OCI-LY1 (cell line): ENCODE measurements around the gene LRMDA.
A peak's percentile ranks its signal among the peaks of the same experiment; 100 is the strongest.

Experiments used
- H2AFZ ChIP-seq: fragments of 200-600 bp; sonication (generic), shearing (Covaris generic); 2 replicates; pipeline ENCODE4 v1.6.0; 2014; ENCODE audit warnings: antibody characterized with exemption, mild to moderate bottlenecking, low read length
- H3F3A ChIP-seq: fragments of 200-600 bp; sonication (generic), shearing (Covaris generic); 2 replicates; pipeline ENCODE4 v1.6.0; 2014; ENCODE audit warnings: mild to moderate bottlenecking, antibody characterized with exemption, low read length, moderate library complexity; ENCODE audit not compliant: insufficient read depth
- H3K27ac ChIP-seq: fragments of 200-600 bp; sonication (generic); 2 replicates; pipeline ENCODE4 v1.5.1; 2014; ENCODE audit warnings: low read length, mixed run types, mild to moderate bottlenecking, low read depth; ENCODE audit not compliant: poor library complexity, severe bottlenecking
- H3K27me3 ChIP-seq: fragments of 200-600 bp; sonication (generic); 2 replicates; pipeline ENCODE4 v1.6.0; 2014; ENCODE audit warnings: antibody characterized with exemption, mild to moderate bottlenecking, low read length, moderate library complexity; ENCODE audit not compliant: insufficient read depth
- H3K36me3 ChIP-seq: fragments of 200-600 bp; sonication (generic); 2 replicates; pipeline ENCODE4 v1.6.1; 2014; ENCODE audit warnings: mild to moderate bottlenecking, antibody characterized with exemption, low read length, moderate library complexity, mixed read lengths; ENCODE audit not compliant: insufficient read depth
- H3K4me1 ChIP-seq: fragments of 200-600 bp; sonication (generic); 2 replicates; pipeline ENCODE4 v1.5.1; 2014; ENCODE audit warnings: mild to moderate bottlenecking, low read length, moderate library complexity; ENCODE audit not compliant: insufficient read depth, severe bottlenecking
- H3K4me2 ChIP-seq: fragments of 200-600 bp; sonication (generic), shearing (Covaris generic); 2 replicates; pipeline ENCODE4 v1.6.1; 2014; ENCODE audit warnings: low read length
- H3K4me3 ChIP-seq: fragments of 200-600 bp; sonication (generic); 2 replicates; pipeline ENCODE4 v1.5.1; 2014; ENCODE audit warnings: low read length, low read depth, mild to moderate bottlenecking, mixed read lengths; ENCODE audit not compliant: poor library complexity, severe bottlenecking
- H3K79me2 ChIP-seq: fragments of 200-600 bp; shearing (Covaris generic); 2 replicates; pipeline ENCODE4 v1.6.1; 2016; ENCODE audit warnings: mixed run types, low read length, mixed read lengths; ENCODE audit not compliant: insufficient read depth
- H3K9ac ChIP-seq: fragments of 200-600 bp; sonication (generic), shearing (Covaris generic); 2 replicates; pipeline ENCODE4 v1.6.1; 2014; ENCODE audit warnings: mild to moderate bottlenecking, low read length, mixed read lengths
- H3K9me2 ChIP-seq: fragments of 200-600 bp; sonication (generic), shearing (Covaris generic); 2 replicates; pipeline ENCODE4 v1.6.1; 2014; ENCODE audit warnings: low read depth, mild to moderate bottlenecking, low read length, mixed read lengths
- H3K9me3 ChIP-seq: fragments of 200-600 bp; shearing (Covaris generic); 2 replicates; pipeline ENCODE4 v1.6.1; 2014; ENCODE audit warnings: low read length, mixed read lengths
- H4K20me1 ChIP-seq: fragments of 200-600 bp; sonication (generic), shearing (Covaris generic); 2 replicates; pipeline ENCODE4 v1.6.0; 2016; ENCODE audit warnings: mild to moderate bottlenecking, low read length; ENCODE audit not compliant: insufficient read depth
- EZH2 ChIP-seq: fragments of 200-600 bp; sonication (generic), shearing (Covaris generic); IDR thresholded peaks from 2 replicates; pipeline ENCODE4 v1.8.0; 2017; ENCODE audit warnings: borderline replicate concordance, mixed run types, mild to moderate bottlenecking, antibody characterized with exemption, low read length, moderate library complexity, mixed read lengths
- TF ChIP-seq, protein P1 (sequence below): fragments of 200-600 bp; sonication (generic), shearing (Covaris generic); IDR thresholded peaks from 2 replicates; pipeline ENCODE4 v1.5.1; 2017; ENCODE audit warnings: mild to moderate bottlenecking, antibody characterized with exemption, low read length, moderate library complexity, mixed read lengths

Gene LRMDA

DNA sequence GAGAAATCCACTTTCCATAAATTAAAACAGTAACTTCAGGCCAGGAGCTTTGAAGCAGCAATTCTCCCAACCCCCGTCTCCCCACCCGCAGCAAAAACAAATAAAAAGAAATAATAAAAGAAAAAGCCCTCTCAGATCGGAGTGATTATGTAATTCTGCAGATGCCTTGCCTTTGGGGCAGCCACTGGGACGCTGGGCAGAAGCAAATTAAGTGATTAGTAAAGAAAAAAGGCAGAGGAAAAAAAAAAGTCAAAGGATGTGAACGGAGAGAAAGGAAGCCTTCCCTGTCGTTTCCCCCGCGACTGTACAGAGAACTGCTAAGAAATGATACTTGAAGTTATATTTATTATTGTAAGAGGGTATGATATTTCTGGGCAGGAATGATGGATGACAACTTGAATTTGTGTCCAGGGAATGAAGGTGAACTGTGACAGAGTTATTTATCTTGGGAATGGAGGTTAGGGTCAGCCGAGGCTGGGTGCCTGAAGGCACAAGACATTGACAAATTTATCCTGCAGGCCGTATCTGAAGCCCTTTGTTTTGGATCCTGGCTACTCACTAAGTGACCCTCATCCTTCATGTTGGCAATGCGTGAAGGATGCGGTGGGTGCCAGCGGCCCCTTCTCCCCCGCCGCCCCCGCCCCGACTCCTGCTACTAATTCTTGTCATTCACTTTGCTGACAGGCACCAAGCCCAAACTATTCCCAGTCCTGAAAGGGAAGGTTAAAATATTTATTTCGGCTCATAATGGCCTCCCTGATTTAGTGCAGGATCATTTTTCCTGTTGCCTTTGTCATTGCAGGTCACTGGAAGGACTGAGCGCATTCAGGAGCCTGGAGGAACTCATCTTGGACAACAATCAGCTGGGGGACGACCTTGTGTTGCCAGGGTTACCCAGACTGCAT is 604.0 kb downstream of the LRMDA start:
- H3K9ac ChIP-seq, result no peak overlapping the region
- H3K9me2 ChIP-seq, result no peaks in the 10 kb centered on the region
- H3K79me2 ChIP-seq, result no peaks in the 10 kb centered on the region
- H3F3A ChIP-seq, result no peaks in the 10 kb centered on the region
- no peaks in the 10 kb centered on the region for H4K20me1 ChIP-seq
- no peaks in the 10 kb centered on the region for H3K36me3 ChIP-seq
- no peak overlapping the region for H2AFZ ChIP-seq
- H3K4me2 ChIP-seq, result no peak overlapping the region
- no peaks in the 10 kb centered on the region for H3K27me3 ChIP-seq
- H3K4me3 ChIP-seq, result no peak overlapping the region
- TF ChIP-seq, protein P1, sequence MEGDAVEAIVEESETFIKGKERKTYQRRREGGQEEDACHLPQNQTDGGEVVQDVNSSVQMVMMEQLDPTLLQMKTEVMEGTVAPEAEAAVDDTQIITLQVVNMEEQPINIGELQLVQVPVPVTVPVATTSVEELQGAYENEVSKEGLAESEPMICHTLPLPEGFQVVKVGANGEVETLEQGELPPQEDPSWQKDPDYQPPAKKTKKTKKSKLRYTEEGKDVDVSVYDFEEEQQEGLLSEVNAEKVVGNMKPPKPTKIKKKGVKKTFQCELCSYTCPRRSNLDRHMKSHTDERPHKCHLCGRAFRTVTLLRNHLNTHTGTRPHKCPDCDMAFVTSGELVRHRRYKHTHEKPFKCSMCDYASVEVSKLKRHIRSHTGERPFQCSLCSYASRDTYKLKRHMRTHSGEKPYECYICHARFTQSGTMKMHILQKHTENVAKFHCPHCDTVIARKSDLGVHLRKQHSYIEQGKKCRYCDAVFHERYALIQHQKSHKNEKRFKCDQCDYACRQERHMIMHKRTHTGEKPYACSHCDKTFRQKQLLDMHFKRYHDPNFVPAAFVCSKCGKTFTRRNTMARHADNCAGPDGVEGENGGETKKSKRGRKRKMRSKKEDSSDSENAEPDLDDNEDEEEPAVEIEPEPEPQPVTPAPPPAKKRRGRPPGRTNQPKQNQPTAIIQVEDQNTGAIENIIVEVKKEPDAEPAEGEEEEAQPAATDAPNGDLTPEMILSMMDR, result no peak
- TF ChIP-seq EZH2, result no peak
- H3K27ac ChIP-seq, result no peak overlapping the region
- no peaks in the 10 kb centered on the region for H3K9me3 ChIP-seq
- H3K4me1 ChIP-seq, result no peaks in the 10 kb centered on the region

GRCh38 chr10:76036111-76036940 is 604.9 kb downstream of the LRMDA start:
- no peaks in the 10 kb centered on the region for H3K79me2 ChIP-seq
- H3K9me2 ChIP-seq, result no peaks in the 10 kb centered on the region
- no peak overlapping the region for H3K27ac ChIP-seq
- H3K9ac ChIP-seq, result no peak overlapping the region
- H3K4me1 ChIP-seq, result no peaks in the 10 kb centered on the region
- H3F3A ChIP-seq, result no peaks in the 10 kb centered on the region
- H2AFZ ChIP-seq, result no peak overlapping the region
- H3K27me3 ChIP-seq, result no peaks in the 10 kb centered on the region
- H3K4me2 ChIP-seq, result no peak overlapping the region
- H3K9me3 ChIP-seq, result no peaks in the 10 kb centered on the region
- H3K4me3 ChIP-seq, result no peak overlapping the region
- TF ChIP-seq, protein P1, result peak; percentile 79
- TF ChIP-seq EZH2, result no peak
- no peaks in the 10 kb centered on the region for H3K36me3 ChIP-seq
- H4K20me1 ChIP-seq, result no peaks in the 10 kb centered on the region

GRCh38 chr10:76036962-76037361 is 605.5 kb downstream of the LRMDA start:
- Histone ChIP-seq H3K79me2 (no peaks in the 10 kb centered on the region), H3K36me3 (no peaks in the 10 kb centered on the region), H3K4me3 (no peak overlapping the region), H3K9me2 (no peaks in the 10 kb centered on the region), H3F3A (no peaks in the 10 kb centered on the region), H3K27ac (no peak overlapping the region), H3K4me2 (no peak overlapping the region), H3K4me1 (no peaks in the 10 kb centered on the region), H3K9ac (no peak overlapping the region), H3K9me3 (no peaks in the 10 kb centered on the region), H4K20me1 (no peaks in the 10 kb centered on the region), H2AFZ (no peak overlapping the region), H3K27me3 (no peaks in the 10 kb centered on the region)
- no peak for TF ChIP-seq EZH2
- TF ChIP-seq, protein P1, result no peak
